ENCODE measurements around the gene ITGB5.

Gene ITGB5

GRCh38 chr3:124887177-124887931 is at the start of gene ITGB5:
ITGB5 (minus strand) TSS chr3:124887365; CDS start chr3:124887000, 365 bp downstream.
- DNase-seq, result no peak

- DNase-seq, result no peak
Observed at GRCh38 chr3:124935794-124936542, 48.8 kb upstream of the ITGB5 start.

- no peak for DNase-seq
Observed at GRCh38 chr3:124935264-124935663, 48.1 kb upstream of the ITGB5 start.

GRCh38 chr3:124934577-124934976 is 47.4 kb upstream of the ITGB5 start, which contains the start of gene MUC13:
MUC13 (minus strand) TSS chr3:124934751; CDS start chr3:124934712, 39 bp downstream.
- no peak for DNase-seq

- DNase-seq, result no peak
Observed at GRCh38 chr3:124928333-124929202, 41.4 kb upstream of the ITGB5 start.

GRCh38 chr3:124927574-124928045 is 40.4 kb upstream of the ITGB5 start:
- no peak for DNase-seq

- no peak for DNase-seq
Observed at GRCh38 chr3:124926426-124927101, 39.4 kb upstream of the ITGB5 start.

GRCh38 chr3:124924741-124925140 is 37.6 kb upstream of the ITGB5 start:
- DNase-seq, result no peak

- no peak for DNase-seq
Observed at GRCh38 chr3:124923833-124924232, 36.7 kb upstream of the ITGB5 start.

- DNase-seq, result no peak
Observed at GRCh38 chr3:124920718-124921117, 33.6 kb upstream of the ITGB5 start.

- DNase-seq, result no peak
Observed at GRCh38 chr3:124919756-124920155, 32.6 kb upstream of the ITGB5 start.

- no peak for DNase-seq
Observed at GRCh38 chr3:124918524-124918923, 31.4 kb upstream of the ITGB5 start.

- no peak for DNase-seq
Observed at GRCh38 chr3:124916837-124917409, 29.8 kb upstream of the ITGB5 start.

- DNase-seq, result no peak
Observed at GRCh38 chr3:124915254-124915653, 28.1 kb upstream of the ITGB5 start.

- no peak for DNase-seq
Observed at GRCh38 chr3:124907957-124908356, 20.8 kb upstream of the ITGB5 start.

- no peak for DNase-seq
Observed at GRCh38 chr3:124904835-124905492, 17.8 kb upstream of the ITGB5 start.

GRCh38 chr3:124903896-124904834 is 17.0 kb upstream of the ITGB5 start:
- no peak for DNase-seq

GRCh38 chr3:124896824-124897526 is 9.8 kb upstream of the ITGB5 start:
- DNase-seq, result no peak

- DNase-seq, result no peak
Observed at GRCh38 chr3:124895756-124896155, 8.6 kb upstream of the ITGB5 start.

GRCh38 chr3:124893526-124893925 is 6.4 kb upstream of the ITGB5 start:
- no peak for DNase-seq
